Endodermal cell (in vitro differentiated cells): ENCODE data around the gene PES1. TPM values are rescaled to one million over a fixed set of nuclear protein-coding genes. Genes with fewer than 3 reads are reported as not detected.

Experiments used
- DNase-seq: peaks from one replicate; pipeline ENCODE4 v3.0.0-alpha.2; 2017
- H3K27ac ChIP-seq: 2 replicates; pipeline ENCODE4 v1.5.1; 2013; ENCODE audit warnings: mild to moderate bottlenecking, low read depth, low read length, moderate library complexity
- H3K27me3 ChIP-seq: 2 replicates; pipeline ENCODE4 v1.6.1; 2013; ENCODE audit warnings: mild to moderate bottlenecking, low read length, moderate library complexity; ENCODE audit not compliant: insufficient read depth, control insufficient read depth, poor library complexity, severe bottlenecking
- H3K36me3 ChIP-seq: 2 replicates; pipeline ENCODE4 v1.7.0; 2013; ENCODE audit warnings: mild to moderate bottlenecking, low read length, moderate library complexity; ENCODE audit not compliant: control insufficient read depth, insufficient read depth
- H3K4me1 ChIP-seq: one replicate; pipeline ENCODE4 v1.7.0; 2013; ENCODE audit warnings: low read length; ENCODE audit not compliant: control insufficient read depth, insufficient read depth
- H3K4me3 ChIP-seq: 2 replicates; pipeline ENCODE4 v1.5.1; 2013; ENCODE audit warnings: mild to moderate bottlenecking, low read length, moderate library complexity
- H3K9ac ChIP-seq: 2 replicates; pipeline ENCODE4 v1.6.1; 2013; ENCODE audit warnings: mild to moderate bottlenecking, low read length, moderate library complexity; ENCODE audit not compliant: poor library complexity, severe bottlenecking; ENCODE audit errors: extremely low read depth
- H3K9me3 ChIP-seq: 2 replicates; pipeline ENCODE4 v1.6.1; 2013; ENCODE audit warnings: mild to moderate bottlenecking, low read length, moderate library complexity; ENCODE audit not compliant: control insufficient read depth
- H3K27ac Mint-ChIP-seq: 2 replicates; pipeline ENCODE4 v1.8.0; 2020; ENCODE audit warnings: mixed read lengths
- H3K27me3 Mint-ChIP-seq: 2 replicates; pipeline ENCODE4 v1.8.0; 2021; ENCODE audit warnings: mild to moderate bottlenecking, mixed read lengths; ENCODE audit not compliant: insufficient read depth
- H3K36me3 Mint-ChIP-seq: 2 replicates; pipeline ENCODE4 v1.8.0; 2020; ENCODE audit warnings: low read depth, mixed read lengths
- H3K4me1 Mint-ChIP-seq: 2 replicates; pipeline ENCODE4 v1.8.0; 2020; ENCODE audit warnings: mixed read lengths
- H3K4me3 Mint-ChIP-seq: 2 replicates; pipeline ENCODE4 v1.8.0; 2020; ENCODE audit warnings: mild to moderate bottlenecking, moderate library complexity, mixed read lengths
- H3K9me3 Mint-ChIP-seq: 2 replicates; pipeline ENCODE4 v1.8.0; 2020; ENCODE audit warnings: mild to moderate bottlenecking, mixed read lengths
- WGBS, 2 experiments: methylation state at CpG; one replicate each; pipeline versions ENCODE4 v1.1.5 to v1.1.7; 2013; ENCODE audit warnings: missing lambda C conversion rate in 2 of 2, mixed read lengths in 1 of 2; ENCODE audit not compliant: insufficient coverage in 1 of 2, insufficient read length in 1 of 2; 5-methylcytosine and 5-hydroxymethylcytosine counted together
- total RNA-seq, 2 donors: library from RNA; stranded (reverse); fragmentation: NEBNext Ultra II Directional in 1 of 2; extraction: Animal tissue kit (Norgen Biotek cat#: 25700) in 1 of 2; gene quantifications; 2 replicates in 1 of 2; 3 replicates in 1 of 2; pipeline ENCODE4 v1.2.1, GENCODE V29; 2021
- TF ChIP-seq, protein P1 (sequence below): fragments of 200-600 bp; sonication (generic); conservative IDR thresholded peaks from 2 replicates; pipeline ENCODE4 v1.5.0; 2021; ENCODE audit warnings: antibody characterized with exemption, mild to moderate bottlenecking

PES1 gene
- total RNA-seq, 2 donors from 2014 or later = 78.7 to 90.2 TPM

GRCh38 chr22:30609260-30610185, 17.8 kb upstream of the PES1 start:
- H3K27me3 Mint-ChIP-seq = no peaks in the 10 kb centered on the region
- Histone ChIP-seq H3K9me3 (no peaks in the 10 kb centered on the region), H3K27me3 (no peaks in the 10 kb centered on the region), H3K27ac (no peak overlapping the region), H3K9ac (peak overlapping the region; percentile 21), H3K4me1 (peaks cover 8% of the 10 kb centered on the region), H3K36me3 (peaks cover 30% of the 10 kb centered on the region), H3K4me3 (peak overlapping the region; percentile 66)
- TF ChIP-seq, protein P1, sequence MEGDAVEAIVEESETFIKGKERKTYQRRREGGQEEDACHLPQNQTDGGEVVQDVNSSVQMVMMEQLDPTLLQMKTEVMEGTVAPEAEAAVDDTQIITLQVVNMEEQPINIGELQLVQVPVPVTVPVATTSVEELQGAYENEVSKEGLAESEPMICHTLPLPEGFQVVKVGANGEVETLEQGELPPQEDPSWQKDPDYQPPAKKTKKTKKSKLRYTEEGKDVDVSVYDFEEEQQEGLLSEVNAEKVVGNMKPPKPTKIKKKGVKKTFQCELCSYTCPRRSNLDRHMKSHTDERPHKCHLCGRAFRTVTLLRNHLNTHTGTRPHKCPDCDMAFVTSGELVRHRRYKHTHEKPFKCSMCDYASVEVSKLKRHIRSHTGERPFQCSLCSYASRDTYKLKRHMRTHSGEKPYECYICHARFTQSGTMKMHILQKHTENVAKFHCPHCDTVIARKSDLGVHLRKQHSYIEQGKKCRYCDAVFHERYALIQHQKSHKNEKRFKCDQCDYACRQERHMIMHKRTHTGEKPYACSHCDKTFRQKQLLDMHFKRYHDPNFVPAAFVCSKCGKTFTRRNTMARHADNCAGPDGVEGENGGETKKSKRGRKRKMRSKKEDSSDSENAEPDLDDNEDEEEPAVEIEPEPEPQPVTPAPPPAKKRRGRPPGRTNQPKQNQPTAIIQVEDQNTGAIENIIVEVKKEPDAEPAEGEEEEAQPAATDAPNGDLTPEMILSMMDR = no peak
- WGBS, 2 experiments = 73 to 78% methylated on average over 15 to 17 of the region's 17 CpGs
- peak; percentile 66 for DNase-seq
- H3K4me1 Mint-ChIP-seq = peaks cover 45% of the 10 kb centered on the region
- peak overlapping the region; percentile 69 for H3K4me3 Mint-ChIP-seq
- H3K9me3 Mint-ChIP-seq = no peaks in the 10 kb centered on the region
- H3K36me3 Mint-ChIP-seq = peaks cover 39% of the 10 kb centered on the region
- peak overlapping the region; percentile 82 for H3K27ac Mint-ChIP-seq

DNA sequence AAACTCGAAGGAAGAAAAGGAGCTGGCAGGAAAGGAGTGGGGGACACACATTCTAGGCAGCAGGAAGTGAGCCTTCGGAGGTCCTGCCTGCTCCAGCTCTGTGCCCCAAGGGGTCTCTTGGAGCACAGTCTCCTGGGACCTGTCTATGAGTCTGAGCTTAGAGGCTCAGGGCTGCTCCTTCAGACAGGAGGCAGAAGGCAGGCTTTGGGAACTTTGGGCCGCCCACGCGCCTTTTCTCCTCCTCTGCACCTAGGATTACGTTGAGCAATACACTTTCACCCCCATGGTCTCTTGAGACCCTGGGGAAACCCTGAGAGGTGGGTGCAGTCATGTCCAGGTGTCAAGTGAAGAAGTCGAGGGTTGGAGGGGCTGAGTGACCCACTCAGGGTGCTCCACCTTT, 16.2 kb upstream of the PES1 start:
- DNase-seq = no peak
- Mint-ChIP-seq H3K27me3 (no peaks in the 10 kb centered on the region), H3K27ac (peak overlapping the region; percentile 98), H3K4me3 (peak overlapping the region; percentile 69), H3K36me3 (peaks cover 34% of the 10 kb centered on the region), H3K9me3 (no peaks in the 10 kb centered on the region), H3K4me1 (peaks cover 50% of the 10 kb centered on the region)
- TF ChIP-seq, protein P1 = no peak
- Histone ChIP-seq H3K4me1 (peaks cover 8% of the 10 kb centered on the region), H3K27me3 (no peaks in the 10 kb centered on the region), H3K9me3 (no peaks in the 10 kb centered on the region), H3K36me3 (peaks cover 26% of the 10 kb centered on the region), H3K27ac (no peak overlapping the region), H3K4me3 (peak overlapping the region; percentile 86), H3K9ac (peak overlapping the region; percentile 79)
- WGBS, 2 experiments = 86 to 93% methylated on average over 3 to 7 of the region's 7 CpGs

DNA sequence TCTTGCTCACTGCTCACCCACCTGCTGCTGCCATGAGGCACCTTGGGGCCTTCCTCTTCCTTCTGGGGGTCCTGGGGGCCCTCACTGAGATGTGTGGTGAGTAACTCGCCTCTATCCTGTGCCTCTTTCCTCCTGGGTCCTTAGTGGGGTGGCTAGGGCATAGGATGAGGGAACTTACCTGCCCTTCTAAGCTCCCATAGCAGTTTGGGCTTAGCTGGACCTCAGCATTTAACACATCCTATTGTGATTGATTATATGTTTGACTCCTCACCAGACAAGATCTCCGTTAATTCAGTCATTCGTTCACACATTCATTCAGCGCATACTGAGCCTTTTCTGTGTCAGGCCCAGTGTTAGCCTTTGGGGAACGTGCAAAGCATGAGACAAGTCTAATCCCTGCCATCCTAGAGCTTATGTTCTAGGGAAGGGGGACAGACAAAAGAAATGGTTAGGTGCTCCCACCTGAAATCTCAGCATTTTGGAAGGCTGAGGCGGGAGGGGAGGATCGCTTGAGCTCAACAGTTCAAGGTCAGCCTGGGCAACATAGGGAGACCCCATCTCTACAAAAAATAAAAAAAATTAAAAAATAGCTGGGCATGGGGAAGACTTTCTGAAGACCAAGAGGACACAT, 15.7 kb upstream of the PES1 start:
- Histone ChIP-seq H3K36me3 (peaks cover 21% of the 10 kb centered on the region), H3K9me3 (no peaks in the 10 kb centered on the region), H3K9ac (peak overlapping the region; percentile 79), H3K27ac (peak overlapping the region; percentile 95), H3K27me3 (no peaks in the 10 kb centered on the region), H3K4me1 (peaks cover 8% of the 10 kb centered on the region), H3K4me3 (peak overlapping the region; percentile 86)
- no peaks in the 10 kb centered on the region for H3K9me3 Mint-ChIP-seq
- WGBS, 2 experiments = 82 to 87% methylated on average over 3 to 7 of the region's 7 CpGs
- TF ChIP-seq, protein P1 = no peak
- no peaks in the 10 kb centered on the region for H3K27me3 Mint-ChIP-seq
- peak overlapping the region; percentile 69 for H3K4me3 Mint-ChIP-seq
- H3K4me1 Mint-ChIP-seq = peaks cover 50% of the 10 kb centered on the region
- DNase-seq = no peak
- peak overlapping the region; percentile 98 for H3K27ac Mint-ChIP-seq
- H3K36me3 Mint-ChIP-seq = peaks cover 28% of the 10 kb centered on the region
